ENCODE data around the gene ASXL1.

DNA sequence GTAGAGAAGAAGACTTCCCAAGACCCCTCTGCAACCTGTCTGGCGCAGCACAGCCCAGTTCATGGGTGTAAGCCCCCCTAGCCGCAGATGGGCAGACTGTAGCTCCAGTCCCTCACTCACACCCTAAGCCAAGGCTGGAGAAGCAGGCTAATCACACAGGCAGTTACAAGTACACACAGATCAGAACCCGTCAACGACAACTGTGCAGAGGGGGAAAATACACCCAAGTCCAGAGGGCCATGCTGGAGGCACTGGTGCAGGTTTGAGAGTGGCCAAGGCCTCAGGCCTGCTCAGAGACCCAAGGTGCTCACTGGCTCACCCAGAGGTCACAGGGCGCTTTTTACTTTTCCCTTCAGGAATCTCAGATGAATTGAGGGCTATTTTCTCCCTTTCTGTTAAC, 120.9 kb downstream of the ASXL1 start:
- TF ChIP-seq, protein P1, sequence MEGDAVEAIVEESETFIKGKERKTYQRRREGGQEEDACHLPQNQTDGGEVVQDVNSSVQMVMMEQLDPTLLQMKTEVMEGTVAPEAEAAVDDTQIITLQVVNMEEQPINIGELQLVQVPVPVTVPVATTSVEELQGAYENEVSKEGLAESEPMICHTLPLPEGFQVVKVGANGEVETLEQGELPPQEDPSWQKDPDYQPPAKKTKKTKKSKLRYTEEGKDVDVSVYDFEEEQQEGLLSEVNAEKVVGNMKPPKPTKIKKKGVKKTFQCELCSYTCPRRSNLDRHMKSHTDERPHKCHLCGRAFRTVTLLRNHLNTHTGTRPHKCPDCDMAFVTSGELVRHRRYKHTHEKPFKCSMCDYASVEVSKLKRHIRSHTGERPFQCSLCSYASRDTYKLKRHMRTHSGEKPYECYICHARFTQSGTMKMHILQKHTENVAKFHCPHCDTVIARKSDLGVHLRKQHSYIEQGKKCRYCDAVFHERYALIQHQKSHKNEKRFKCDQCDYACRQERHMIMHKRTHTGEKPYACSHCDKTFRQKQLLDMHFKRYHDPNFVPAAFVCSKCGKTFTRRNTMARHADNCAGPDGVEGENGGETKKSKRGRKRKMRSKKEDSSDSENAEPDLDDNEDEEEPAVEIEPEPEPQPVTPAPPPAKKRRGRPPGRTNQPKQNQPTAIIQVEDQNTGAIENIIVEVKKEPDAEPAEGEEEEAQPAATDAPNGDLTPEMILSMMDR (IDR thresholded peaks at IDR 0.05): no peak
- TF ChIP-seq POLR2A (IDR thresholded peaks at IDR 0.05): no peak

Data from ovary (tissue), 3 donors.